GM12878 (cell line): Measurements from ENCODE around the gene RNF25. TPM values are rescaled to one million over a fixed set of nuclear protein-coding genes. Genes with fewer than 3 reads are reported as not detected.

Experiments used
- ASH2L ChIP-seq: fragments of 300-600, 200-600 bp; sonication (generic); IDR thresholded peaks from 2 replicates; pipeline ENCODE4 v1.6.1; 2017; ENCODE audit warnings: low read depth, mild to moderate bottlenecking, borderline replicate concordance
- ATF7 ChIP-seq: fragments of 450-650 bp; IDR thresholded peaks from 2 replicates; pipeline ENCODE4 v1.6.1; 2016; ENCODE audit warnings: low read depth, mild to moderate bottlenecking
- EP300 ChIP-seq, 2 experiments: fragments of 150-350 bp in 1 of 2; IDR thresholded peaks; 2 replicates each; pipeline ENCODE4 v1.6.1; 2011 to 2012; ENCODE audit warnings: low read depth in 2 of 2, low read length in 2 of 2, borderline replicate concordance in 1 of 2, improper control_type of control experiment in 1 of 2, inconsistent platforms in 1 of 2; ENCODE audit not compliant: control insufficient read depth in 1 of 2
- FOXK2 ChIP-seq: fragments of 450-650 bp; IDR thresholded peaks from 2 replicates; pipeline ENCODE4 v1.6.1; 2017; ENCODE audit warnings: mild to moderate bottlenecking, moderate library complexity
- GATAD2B ChIP-seq: fragments of 450-650 bp; conservative IDR thresholded peaks from 2 replicates; pipeline ENCODE4 v1.6.1; 2017; ENCODE audit warnings: low read depth, mild to moderate bottlenecking, moderate library complexity
- HCFC1 ChIP-seq: fragments of 150-350 bp; IDR thresholded peaks from 2 replicates; pipeline ENCODE4 v1.6.1; 2014; ENCODE audit warnings: low read length
- JUND ChIP-seq: IDR thresholded peaks from 2 replicates; pipeline ENCODE4 v1.6.1; 2012; ENCODE audit warnings: low read depth, mild to moderate bottlenecking, low read length, improper control_type of control experiment, moderate library complexity
- MEF2A ChIP-seq: IDR thresholded peaks from 2 replicates; pipeline ENCODE4 v1.6.1; 2011; ENCODE audit warnings: low read depth, mild to moderate bottlenecking, low read length, moderate library complexity; ENCODE audit not compliant: insufficient read depth
- NFIC ChIP-seq: IDR thresholded peaks from 2 replicates; pipeline ENCODE4 v1.6.1; 2012; ENCODE audit warnings: low read depth, mild to moderate bottlenecking, inconsistent platforms, low read length, moderate library complexity
- NR2C1 ChIP-seq: fragments of 450-650 bp; IDR thresholded peaks from 2 replicates; pipeline ENCODE4 v1.6.1; 2017; ENCODE audit warnings: antibody characterized with exemption, mild to moderate bottlenecking, moderate library complexity
- POLR2AphosphoS5 ChIP-seq: IDR thresholded peaks from 2 replicates; pipeline ENCODE4 v1.6.1; 2011; ENCODE audit warnings: mild to moderate bottlenecking, low read length, inconsistent platforms
- POU2F2 ChIP-seq: IDR thresholded peaks from 3 replicates; pipeline ENCODE4 v1.6.1; 2011; ENCODE audit warnings: low read depth, mild to moderate bottlenecking, low read length, borderline replicate concordance
- RB1 ChIP-seq: fragments of 450-650 bp; formaldehyde crosslinking; IDR thresholded peaks from 2 replicates; pipeline ENCODE4 v1.6.1; 2017; ENCODE audit warnings: mild to moderate bottlenecking, borderline replicate concordance
- TARDBP ChIP-seq: IDR thresholded peaks from 2 replicates; pipeline ENCODE4 v1.6.1; 2016; ENCODE audit warnings: borderline replicate concordance
- polyA plus RNA-seq, 11 experiments: library from polyadenylated mRNA; depleted of rRNA in 4 of 11; unstranded in 6 of 11; stranded (reverse) in 5 of 11; fragments of >200 nt; fragmentation: Nextera tagmentation in 4 of 11; fragmentation: Illumina TruSeq in 1 of 11; extraction: Ambion mirVana in 4 of 11; extraction: Trizol in 1 of 11; gene quantifications; 1 replicate in 1 of 11; 2 replicates in 10 of 11; pipeline versions ENCODE4 v1.2.1 to v1.2.3, GENCODE V29; 2011 to 2016; ENCODE audit warnings: inconsistent platforms in 2 of 11, missing spikeins in 2 of 11, low read depth in 1 of 11
- total RNA-seq, 4 experiments: library from RNA; depleted of rRNA in 3 of 4; stranded (reverse); fragments of >200 nt in 3 of 4; fragmentation: Illumina TruSeq in 1 of 4; extraction: Trizol in 1 of 4; gene quantifications; 2 replicates each; pipeline versions ENCODE4 v1.2.1 to v1.2.3, GENCODE V29; 2013 to 2021
- TF ChIP-seq, protein P1 (sequence below): IDR thresholded peaks from 2 replicates; pipeline ENCODE4 v1.6.1; 2012; ENCODE audit warnings: improper control_type of control experiment, low read depth, low read length; ENCODE audit not compliant: insufficient replicate concordance
- TF ChIP-seq, protein P2 (sequence below): fragments of 450-650 bp; IDR thresholded peaks from 2 replicates; pipeline ENCODE4 v1.6.1; 2017; ENCODE audit warnings: antibody characterized with exemption, mild to moderate bottlenecking, moderate library complexity
- TF ChIP-seq, protein P3 (sequence below): fragments of 450-650 bp; IDR thresholded peaks from 2 replicates; pipeline ENCODE4 v1.6.1; 2016; ENCODE audit warnings: mild to moderate bottlenecking, moderate library complexity, borderline replicate concordance

The RNF25 gene
- total and polyA plus RNA-seq, 10 of the 15 experiments (the other 5 are each of a cell fraction or from before 2014, with no cell fraction given) = 1.3 to 70.4 (median 28.4) TPM

DNA sequence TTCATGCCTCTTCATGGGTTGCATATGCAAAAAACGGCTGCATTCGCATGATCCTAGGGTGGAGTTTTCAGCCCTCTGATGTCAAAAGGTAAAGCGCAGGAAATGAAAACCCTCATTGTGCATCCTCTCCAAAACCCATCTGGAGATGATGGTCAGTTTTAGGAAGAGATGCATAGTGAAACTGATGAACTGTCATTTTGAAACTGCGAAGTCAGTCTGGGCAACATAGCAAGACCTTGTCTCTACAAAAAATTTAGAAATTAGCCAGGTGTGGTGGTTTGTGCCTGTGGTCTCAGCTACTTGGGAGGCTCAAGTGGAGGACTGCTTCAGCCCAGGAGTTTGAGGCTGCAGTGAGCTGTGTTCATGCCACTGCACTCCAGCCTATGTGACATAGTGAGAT lies 36.3 kb upstream of the RNF25 start (continued):
- TF ChIP-seq, protein P1, sequence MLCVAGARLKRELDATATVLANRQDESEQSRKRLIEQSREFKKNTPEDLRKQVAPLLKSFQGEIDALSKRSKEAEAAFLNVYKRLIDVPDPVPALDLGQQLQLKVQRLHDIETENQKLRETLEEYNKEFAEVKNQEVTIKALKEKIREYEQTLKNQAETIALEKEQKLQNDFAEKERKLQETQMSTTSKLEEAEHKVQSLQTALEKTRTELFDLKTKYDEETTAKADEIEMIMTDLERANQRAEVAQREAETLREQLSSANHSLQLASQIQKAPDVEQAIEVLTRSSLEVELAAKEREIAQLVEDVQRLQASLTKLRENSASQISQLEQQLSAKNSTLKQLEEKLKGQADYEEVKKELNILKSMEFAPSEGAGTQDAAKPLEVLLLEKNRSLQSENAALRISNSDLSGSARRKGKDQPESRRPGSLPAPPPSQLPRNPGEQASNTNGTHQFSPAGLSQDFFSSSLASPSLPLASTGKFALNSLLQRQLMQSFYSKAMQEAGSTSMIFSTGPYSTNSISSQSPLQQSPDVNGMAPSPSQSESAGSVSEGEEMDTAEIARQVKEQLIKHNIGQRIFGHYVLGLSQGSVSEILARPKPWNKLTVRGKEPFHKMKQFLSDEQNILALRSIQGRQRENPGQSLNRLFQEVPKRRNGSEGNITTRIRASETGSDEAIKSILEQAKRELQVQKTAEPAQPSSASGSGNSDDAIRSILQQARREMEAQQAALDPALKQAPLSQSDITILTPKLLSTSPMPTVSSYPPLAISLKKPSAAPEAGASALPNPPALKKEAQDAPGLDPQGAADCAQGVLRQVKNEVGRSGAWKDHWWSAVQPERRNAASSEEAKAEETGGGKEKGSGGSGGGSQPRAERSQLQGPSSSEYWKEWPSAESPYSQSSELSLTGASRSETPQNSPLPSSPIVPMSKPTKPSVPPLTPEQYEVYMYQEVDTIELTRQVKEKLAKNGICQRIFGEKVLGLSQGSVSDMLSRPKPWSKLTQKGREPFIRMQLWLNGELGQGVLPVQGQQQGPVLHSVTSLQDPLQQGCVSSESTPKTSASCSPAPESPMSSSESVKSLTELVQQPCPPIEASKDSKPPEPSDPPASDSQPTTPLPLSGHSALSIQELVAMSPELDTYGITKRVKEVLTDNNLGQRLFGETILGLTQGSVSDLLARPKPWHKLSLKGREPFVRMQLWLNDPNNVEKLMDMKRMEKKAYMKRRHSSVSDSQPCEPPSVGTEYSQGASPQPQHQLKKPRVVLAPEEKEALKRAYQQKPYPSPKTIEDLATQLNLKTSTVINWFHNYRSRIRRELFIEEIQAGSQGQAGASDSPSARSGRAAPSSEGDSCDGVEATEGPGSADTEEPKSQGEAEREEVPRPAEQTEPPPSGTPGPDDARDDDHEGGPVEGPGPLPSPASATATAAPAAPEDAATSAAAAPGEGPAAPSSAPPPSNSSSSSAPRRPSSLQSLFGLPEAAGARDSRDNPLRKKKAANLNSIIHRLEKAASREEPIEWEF = no peak
- no peak for TF ChIP-seq FOXK2
- TF ChIP-seq POLR2AphosphoS5 = no peak
- peak; percentile 34; the same call in 1 of the 2 replicates for TF ChIP-seq MEF2A
- TF ChIP-seq, protein P2, sequence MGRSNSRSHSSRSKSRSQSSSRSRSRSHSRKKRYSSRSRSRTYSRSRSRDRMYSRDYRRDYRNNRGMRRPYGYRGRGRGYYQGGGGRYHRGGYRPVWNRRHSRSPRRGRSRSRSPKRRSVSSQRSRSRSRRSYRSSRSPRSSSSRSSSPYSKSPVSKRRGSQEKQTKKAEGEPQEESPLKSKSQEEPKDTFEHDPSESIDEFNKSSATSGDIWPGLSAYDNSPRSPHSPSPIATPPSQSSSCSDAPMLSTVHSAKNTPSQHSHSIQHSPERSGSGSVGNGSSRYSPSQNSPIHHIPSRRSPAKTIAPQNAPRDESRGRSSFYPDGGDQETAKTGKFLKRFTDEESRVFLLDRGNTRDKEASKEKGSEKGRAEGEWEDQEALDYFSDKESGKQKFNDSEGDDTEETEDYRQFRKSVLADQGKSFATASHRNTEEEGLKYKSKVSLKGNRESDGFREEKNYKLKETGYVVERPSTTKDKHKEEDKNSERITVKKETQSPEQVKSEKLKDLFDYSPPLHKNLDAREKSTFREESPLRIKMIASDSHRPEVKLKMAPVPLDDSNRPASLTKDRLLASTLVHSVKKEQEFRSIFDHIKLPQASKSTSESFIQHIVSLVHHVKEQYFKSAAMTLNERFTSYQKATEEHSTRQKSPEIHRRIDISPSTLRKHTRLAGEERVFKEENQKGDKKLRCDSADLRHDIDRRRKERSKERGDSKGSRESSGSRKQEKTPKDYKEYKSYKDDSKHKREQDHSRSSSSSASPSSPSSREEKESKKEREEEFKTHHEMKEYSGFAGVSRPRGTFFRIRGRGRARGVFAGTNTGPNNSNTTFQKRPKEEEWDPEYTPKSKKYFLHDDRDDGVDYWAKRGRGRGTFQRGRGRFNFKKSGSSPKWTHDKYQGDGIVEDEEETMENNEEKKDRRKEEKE = no peak
- no peak for TF ChIP-seq POU2F2
- no peak for TF ChIP-seq NR2C1
- no peak for TF ChIP-seq HCFC1
- no peak for TF ChIP-seq JUND
- TF ChIP-seq, protein P3, sequence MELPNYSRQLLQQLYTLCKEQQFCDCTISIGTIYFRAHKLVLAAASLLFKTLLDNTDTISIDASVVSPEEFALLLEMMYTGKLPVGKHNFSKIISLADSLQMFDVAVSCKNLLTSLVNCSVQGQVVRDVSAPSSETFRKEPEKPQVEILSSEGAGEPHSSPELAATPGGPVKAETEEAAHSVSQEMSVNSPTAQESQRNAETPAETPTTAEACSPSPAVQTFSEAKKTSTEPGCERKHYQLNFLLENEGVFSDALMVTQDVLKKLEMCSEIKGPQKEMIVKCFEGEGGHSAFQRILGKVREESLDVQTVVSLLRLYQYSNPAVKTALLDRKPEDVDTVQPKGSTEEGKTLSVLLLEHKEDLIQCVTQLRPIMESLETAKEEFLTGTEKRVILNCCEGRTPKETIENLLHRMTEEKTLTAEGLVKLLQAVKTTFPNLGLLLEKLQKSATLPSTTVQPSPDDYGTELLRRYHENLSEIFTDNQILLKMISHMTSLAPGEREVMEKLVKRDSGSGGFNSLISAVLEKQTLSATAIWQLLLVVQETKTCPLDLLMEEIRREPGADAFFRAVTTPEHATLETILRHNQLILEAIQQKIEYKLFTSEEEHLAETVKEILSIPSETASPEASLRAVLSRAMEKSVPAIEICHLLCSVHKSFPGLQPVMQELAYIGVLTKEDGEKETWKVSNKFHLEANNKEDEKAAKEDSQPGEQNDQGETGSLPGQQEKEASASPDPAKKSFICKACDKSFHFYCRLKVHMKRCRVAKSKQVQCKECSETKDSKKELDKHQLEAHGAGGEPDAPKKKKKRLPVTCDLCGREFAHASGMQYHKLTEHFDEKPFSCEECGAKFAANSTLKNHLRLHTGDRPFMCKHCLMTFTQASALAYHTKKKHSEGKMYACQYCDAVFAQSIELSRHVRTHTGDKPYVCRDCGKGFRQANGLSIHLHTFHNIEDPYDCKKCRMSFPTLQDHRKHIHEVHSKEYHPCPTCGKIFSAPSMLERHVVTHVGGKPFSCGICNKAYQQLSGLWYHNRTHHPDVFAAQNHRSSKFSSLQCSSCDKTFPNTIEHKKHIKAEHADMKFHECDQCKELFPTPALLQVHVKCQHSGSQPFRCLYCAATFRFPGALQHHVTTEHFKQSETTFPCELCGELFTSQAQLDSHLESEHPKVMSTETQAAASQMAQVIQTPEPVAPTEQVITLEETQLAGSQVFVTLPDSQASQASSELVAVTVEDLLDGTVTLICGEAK = no peak
- no peak for TF ChIP-seq TARDBP
- no peak for TF ChIP-seq EP300 (IDR thresholded peaks at IDR 0.05; ENCODE audit: borderline replicate concordance in 1 of 2, control insufficient read depth in 1 of 2, low read depth in 2 of 2, low read length in 2 of 2)
- TF ChIP-seq NFIC = peak; percentile 61
- no peak for TF ChIP-seq RB1
- TF ChIP-seq ASH2L = no peak
- TF ChIP-seq GATAD2B = no peak
- TF ChIP-seq ATF7 = no peak
